Measurements from ENCODE around the gene THUMPD3.

Gene THUMPD3

GRCh38 chr3:9420850-9421549, 58.1 kb downstream of the THUMPD3 start:
- DNase-seq (ENCODE audit: low read depth, low spot score) = no peak

GRCh38 chr3:9422712-9423424, 60.0 kb downstream of the THUMPD3 start:
- peak; percentile 25 for DNase-seq (ENCODE audit: low read depth, low spot score)

GRCh38 chr3:9428411-9428810, 65.6 kb downstream of the THUMPD3 start:
- DNase-seq (ENCODE audit: low read depth, low spot score) = no peak

GRCh38 chr3:9430733-9431132, 67.9 kb downstream of the THUMPD3 start:
- DNase-seq (ENCODE audit: low read depth, low spot score) = no peak

GRCh38 chr3:9433627-9434521, 71.0 kb downstream of the THUMPD3 start:
- no peak for DNase-seq (ENCODE audit: low read depth, low spot score)

- no peak for DNase-seq (ENCODE audit: low read depth, low spot score)
Measured at GRCh38 chr3:9435316-9435715, 72.5 kb downstream of the THUMPD3 start.

All from iPS DF 19.7 (cell line).